Vagina (tissue), 2 donors: ENCODE measurements around the gene DACT2. TPM values are rescaled to one million over a fixed set of nuclear protein-coding genes. Genes with fewer than 3 reads are reported as not detected.

Experiments
- DNase-seq, 2 donors: peaks; one replicate each; pipeline ENCODE4 v3.0.0-alpha.2; 2017; ENCODE audit errors: extremely low spot score in 2 of 2
- H3K27ac ChIP-seq: fragments of 200-600 bp; sonication (generic); one replicate; pipeline ENCODE4 v1.5.1; 2019
- H3K27me3 ChIP-seq: fragments of 200-600 bp; sonication (generic); one replicate; pipeline ENCODE4 v1.5.1; 2019
- H3K36me3 ChIP-seq, 2 donors: fragments of 200-600 bp; sonication (generic); one replicate each; pipeline ENCODE4 v1.5.1; 2017 to 2019
- H3K4me1 ChIP-seq: fragments of 200-600 bp; sonication (generic); one replicate; pipeline ENCODE4 v1.5.1; 2019
- H3K4me3 ChIP-seq, 2 donors: fragments of 200-600 bp; sonication (generic); 1 replicate in 1 of 2; 2 replicates in 1 of 2; pipeline ENCODE4 v1.5.1; 2016 to 2019
- H3K9me3 ChIP-seq: fragments of 200-600 bp; sonication (generic); one replicate; pipeline ENCODE4 v1.5.1; 2019
- CTCF ChIP-seq, 3 experiments: fragments of 450-650 bp in 2 of 3; fragments of 200-600 bp in 1 of 3; sonication (generic) in 1 of 3; IDR thresholded peaks; one replicate each; pipeline ENCODE4 v1.5.1; 2017 to 2019; ENCODE audit warnings: antibody characterized with exemption in 3 of 3, mild to moderate bottlenecking in 2 of 3, moderate library complexity in 2 of 3
- POLR2A ChIP-seq, 2 donors: fragments of 450-650 bp; IDR thresholded peaks; one replicate each; pipeline ENCODE4 v1.6.1; 2017; ENCODE audit warnings: antibody characterized with exemption in 2 of 2, mild to moderate bottlenecking in 2 of 2, moderate library complexity in 2 of 2
- POLR2AphosphoS5 ChIP-seq, 2 donors: sonication (generic); formaldehyde crosslinking; IDR thresholded peaks; one replicate each; pipeline ENCODE4 v1.9.0; 2017; ENCODE audit warnings: antibody characterized with exemption in 2 of 2, mild to moderate bottlenecking in 2 of 2, low read depth in 1 of 2; ENCODE audit not compliant: insufficient read depth in 1 of 2
- intact Hi-C: fragments of 100-400 bp; cut with DNase I; formaldehyde crosslinking; loops from one replicate; pipeline ENCODE4 v1.15.1; 2023
- total RNA-seq: library from RNA; depleted of rRNA; stranded (reverse); fragments of >200 nt; gene quantifications from one replicate; pipeline ENCODE4 v1.2.3, GENCODE V29; 2016

Gene DACT2
- total RNA-seq, 1 donor from 2014 or later: 1.5 TPM

DNA sequence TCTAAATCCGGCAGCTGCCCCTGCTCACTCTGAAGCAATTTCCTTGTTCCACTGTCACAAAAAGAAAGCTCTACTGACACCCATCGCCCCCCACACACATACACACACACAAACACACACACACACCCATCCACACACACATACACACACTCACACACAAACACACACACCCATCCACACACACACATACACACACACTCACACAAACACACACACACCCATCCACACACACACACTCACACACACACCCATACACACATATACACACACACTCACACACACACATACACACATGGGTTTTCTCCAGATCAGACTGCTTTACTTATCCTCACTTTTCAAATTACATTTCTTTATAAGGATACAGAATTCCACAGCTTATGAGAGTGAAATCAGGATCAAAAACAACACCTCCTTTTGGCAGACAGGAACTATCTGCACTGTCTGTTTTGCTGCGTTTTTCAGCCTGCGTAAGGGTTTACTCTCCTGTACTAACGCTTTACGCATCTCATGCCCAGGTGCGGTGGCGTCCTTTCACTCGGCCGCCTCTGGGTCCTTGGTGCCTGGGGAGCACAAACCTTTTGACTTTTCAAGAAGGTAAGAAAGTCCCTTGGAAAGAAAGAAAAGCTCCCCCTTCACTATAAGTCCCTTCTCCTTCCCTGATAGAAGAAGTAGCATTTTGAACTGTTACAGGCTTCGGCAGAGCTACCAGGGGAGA is 8.0 kb downstream of the DACT2 start:
- TF ChIP-seq POLR2AphosphoS5 (IDR thresholded peaks at IDR 0.05; ENCODE audit: insufficient read depth in 1 of 2, low read depth in 1 of 2) (no peak), CTCF (IDR thresholded peaks at IDR 0.05) (no peak), POLR2A (IDR thresholded peaks at IDR 0.05) (no peak)
- no peak for DNase-seq
- H3K27me3 ChIP-seq: no peaks in the 10 kb centered on the region
- no peaks in the 10 kb centered on the region for H3K36me3 ChIP-seq
- no peaks in the 10 kb centered on the region for H3K9me3 ChIP-seq
- H3K4me3 ChIP-seq: no peak overlapping the region
- no peak overlapping the region for H3K27ac ChIP-seq
- H3K4me1 ChIP-seq: peaks cover 16% of the 10 kb centered on the region
- intact Hi-C loops: no loop called here

GRCh38 chr6:168310945-168311344 is 8.6 kb downstream of the DACT2 start:
- TF ChIP-seq CTCF (IDR thresholded peaks at IDR 0.05) (no peak), POLR2AphosphoS5 (IDR thresholded peaks at IDR 0.05; ENCODE audit: insufficient read depth in 1 of 2, low read depth in 1 of 2) (no peak)
- no peaks in the 10 kb centered on the region for H3K36me3 ChIP-seq
- no peak overlapping the region for H3K27ac ChIP-seq
- H3K27me3 ChIP-seq: no peaks in the 10 kb centered on the region
- H3K4me1 ChIP-seq: peaks cover 16% of the 10 kb centered on the region
- no peaks in the 10 kb centered on the region for H3K9me3 ChIP-seq
- no peak for DNase-seq
- H3K4me3 ChIP-seq: no peak overlapping the region
- intact Hi-C loops: no loop called here

DNA sequence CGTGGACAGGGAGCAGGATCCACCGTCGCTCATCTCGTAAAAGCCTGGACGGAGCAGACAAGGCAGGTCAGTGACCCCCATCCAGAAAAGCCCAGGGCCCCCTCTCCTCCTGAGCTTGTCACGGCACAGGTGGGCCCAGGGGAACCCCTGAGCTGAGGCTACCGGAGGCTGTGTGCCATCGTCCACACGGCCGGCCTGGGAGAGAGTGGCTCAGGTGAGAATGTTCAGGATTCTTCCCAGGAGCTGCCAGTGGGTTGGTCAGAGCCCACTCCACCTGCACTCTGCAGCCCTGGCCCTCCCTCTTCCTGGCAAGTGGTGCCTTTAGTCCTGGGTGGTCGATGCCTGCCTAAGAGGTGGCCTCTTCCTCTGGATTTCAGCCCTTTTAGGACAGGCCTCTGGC is 9.2 kb downstream of the DACT2 start:
- Histone ChIP-seq H3K4me1 (peaks cover 15% of the 10 kb centered on the region), H3K36me3 (no peaks in the 10 kb centered on the region), H3K4me3 (no peak overlapping the region), H3K27me3 (no peaks in the 10 kb centered on the region), H3K27ac (no peak overlapping the region), H3K9me3 (no peaks in the 10 kb centered on the region)
- DNase-seq: no peak
- TF ChIP-seq POLR2AphosphoS5 (IDR thresholded peaks at IDR 0.05; ENCODE audit: insufficient read depth in 1 of 2, low read depth in 1 of 2): no peak
- TF ChIP-seq CTCF (IDR thresholded peaks at IDR 0.05): no peak
- TF ChIP-seq POLR2A (IDR thresholded peaks at IDR 0.05): no peak
- intact Hi-C loops: no loop called here

DNA sequence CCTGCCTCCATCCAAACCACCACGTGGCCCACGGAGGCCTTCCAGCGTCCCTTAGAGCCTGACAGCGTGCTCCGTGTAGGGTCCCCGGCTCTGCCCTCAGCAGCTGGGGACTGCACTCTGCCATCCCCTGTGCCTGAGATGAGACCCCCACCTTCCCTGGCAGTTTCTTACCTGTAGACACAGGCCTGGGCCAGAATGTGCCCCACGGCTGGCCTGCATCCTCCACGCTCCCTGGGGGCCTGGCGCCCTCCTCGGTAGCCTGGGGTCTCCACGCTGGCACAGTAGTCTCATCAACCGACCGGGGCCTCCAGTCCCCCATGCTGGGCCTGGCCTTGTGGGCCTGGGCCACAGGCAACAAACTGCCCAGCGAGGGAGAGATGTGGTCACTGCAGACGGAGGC is 9.6 kb downstream of the DACT2 start:
- no peak overlapping the region for H3K4me3 ChIP-seq
- H3K9me3 ChIP-seq: no peaks in the 10 kb centered on the region
- no peak for DNase-seq
- TF ChIP-seq CTCF (IDR thresholded peaks at IDR 0.05): no peak
- TF ChIP-seq POLR2AphosphoS5 (IDR thresholded peaks at IDR 0.05; ENCODE audit: insufficient read depth in 1 of 2, low read depth in 1 of 2): no peak
- peaks cover 13% of the 10 kb centered on the region for H3K4me1 ChIP-seq
- H3K36me3 ChIP-seq: no peaks in the 10 kb centered on the region
- H3K27ac ChIP-seq: no peak overlapping the region
- H3K27me3 ChIP-seq: no peaks in the 10 kb centered on the region
- intact Hi-C loops: no loop called here

GRCh38 chr6:168309183-168309582 is 10.4 kb downstream of the DACT2 start:
- no peak for DNase-seq
- Histone ChIP-seq H3K27ac (no peak overlapping the region), H3K27me3 (no peaks in the 10 kb centered on the region), H3K9me3 (no peaks in the 10 kb centered on the region), H3K4me3 (no peak overlapping the region), H3K36me3 (no peaks in the 10 kb centered on the region), H3K4me1 (peaks cover 13% of the 10 kb centered on the region)
- TF ChIP-seq POLR2A (IDR thresholded peaks at IDR 0.05) (no peak), CTCF (IDR thresholded peaks at IDR 0.05) (no peak), POLR2AphosphoS5 (IDR thresholded peaks at IDR 0.05; ENCODE audit: insufficient read depth in 1 of 2, low read depth in 1 of 2) (no peak)
- intact Hi-C loops: no loop called here
